Esophagus squamous epithelium (tissue), 4 donors: Measurements from ENCODE around the gene CDKN2B-AS1.

Experiments
- CTCF ChIP-seq, 6 experiments: fragments of 450-650 bp in 4 of 6; fragments of 200-600 bp in 2 of 6; sonication (generic) in 2 of 6; IDR thresholded peaks; one replicate each; pipeline ENCODE4 v1.5.1; 2016 to 2019; ENCODE audit warnings: antibody characterized with exemption in 6 of 6, mild to moderate bottlenecking in 4 of 6, moderate library complexity in 4 of 6
- POLR2A ChIP-seq, 4 donors: fragments of 450-650 bp; IDR thresholded peaks; one replicate each; pipeline ENCODE4 v1.6.1; 2017; ENCODE audit warnings: antibody characterized with exemption in 4 of 4, mild to moderate bottlenecking in 4 of 4, moderate library complexity in 3 of 4

- TF ChIP-seq CTCF (IDR thresholded peaks at IDR 0.05) (no peak), POLR2A (IDR thresholded peaks at IDR 0.05) (no peak)
Observed at GRCh38 chr9:22045423-22045822, 50.8 kb downstream of the CDKN2B-AS1 start.
